Hematopoietic multipotent progenitor cell treated with erythropoietin and hydrocortisone succinate and interleukin-3 and kit ligand, for 4 days (in vitro differentiated cells): Measurements from ENCODE around the gene PPP1R18.
"Not testable (repeated sequence)": the region's sequence is repeated elsewhere in the genome, so short reads cannot be mapped to it uniquely, and the experiment has no call there.

Experiments
- DNase-seq: peaks from one replicate; pipeline ENCODE4 v3.0.0-alpha.2; 2015

Gene PPP1R18

GRCh38 chr6:30657922-30658321, 28.5 kb downstream of the PPP1R18 start:
- not testable (repeated sequence) for DNase-seq

GRCh38 chr6:30657454-30657853, 29.0 kb downstream of the PPP1R18 start:
- DNase-seq, result no peak

- DNase-seq, result peak; percentile 42
These were observed 29.9 kb downstream of the PPP1R18 start for GRCh38 chr6:30656513-30656912.

DNA sequence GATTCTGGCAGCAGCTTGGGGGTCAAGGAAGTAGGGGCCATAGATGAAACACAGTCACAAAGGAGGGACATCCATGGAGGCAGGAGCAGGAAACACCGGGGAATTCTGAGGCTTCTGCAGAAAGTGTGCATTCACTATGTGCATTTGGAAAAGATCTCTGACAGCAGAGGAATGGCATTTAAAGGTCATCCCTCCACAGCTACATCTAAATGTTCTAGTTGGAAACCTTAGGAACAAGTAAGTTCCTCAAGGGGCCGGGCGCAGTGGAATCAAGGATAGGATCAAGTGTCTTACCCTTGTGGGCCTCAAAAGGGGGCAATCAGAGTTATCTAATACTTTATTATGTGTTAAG, 30.7 kb downstream of the PPP1R18 start:
- no peak for DNase-seq

GRCh38 chr6:30654798-30655742, 31.4 kb downstream of the PPP1R18 start:
- no peak for DNase-seq

DNA sequence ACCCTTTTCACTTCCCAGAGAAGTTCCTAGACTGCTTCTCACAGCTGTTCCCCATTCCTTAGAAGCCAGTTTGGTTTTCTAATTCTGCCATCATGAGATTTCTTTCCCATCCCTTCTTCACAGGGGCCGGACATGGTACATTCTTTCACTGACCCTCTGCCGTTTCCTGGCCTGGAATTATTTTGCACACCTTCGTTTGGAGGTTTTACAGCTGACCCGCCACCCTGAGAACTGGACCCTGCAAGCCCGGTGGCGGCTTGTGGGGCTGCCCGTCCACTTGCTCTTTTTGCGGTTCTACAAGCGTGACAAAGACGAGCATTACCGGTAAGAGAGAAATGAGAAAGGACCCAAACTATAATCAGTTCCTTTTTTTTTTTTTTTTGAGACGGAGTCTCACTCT, 35.3 kb downstream of the PPP1R18 start:
- no peak for DNase-seq

DNA sequence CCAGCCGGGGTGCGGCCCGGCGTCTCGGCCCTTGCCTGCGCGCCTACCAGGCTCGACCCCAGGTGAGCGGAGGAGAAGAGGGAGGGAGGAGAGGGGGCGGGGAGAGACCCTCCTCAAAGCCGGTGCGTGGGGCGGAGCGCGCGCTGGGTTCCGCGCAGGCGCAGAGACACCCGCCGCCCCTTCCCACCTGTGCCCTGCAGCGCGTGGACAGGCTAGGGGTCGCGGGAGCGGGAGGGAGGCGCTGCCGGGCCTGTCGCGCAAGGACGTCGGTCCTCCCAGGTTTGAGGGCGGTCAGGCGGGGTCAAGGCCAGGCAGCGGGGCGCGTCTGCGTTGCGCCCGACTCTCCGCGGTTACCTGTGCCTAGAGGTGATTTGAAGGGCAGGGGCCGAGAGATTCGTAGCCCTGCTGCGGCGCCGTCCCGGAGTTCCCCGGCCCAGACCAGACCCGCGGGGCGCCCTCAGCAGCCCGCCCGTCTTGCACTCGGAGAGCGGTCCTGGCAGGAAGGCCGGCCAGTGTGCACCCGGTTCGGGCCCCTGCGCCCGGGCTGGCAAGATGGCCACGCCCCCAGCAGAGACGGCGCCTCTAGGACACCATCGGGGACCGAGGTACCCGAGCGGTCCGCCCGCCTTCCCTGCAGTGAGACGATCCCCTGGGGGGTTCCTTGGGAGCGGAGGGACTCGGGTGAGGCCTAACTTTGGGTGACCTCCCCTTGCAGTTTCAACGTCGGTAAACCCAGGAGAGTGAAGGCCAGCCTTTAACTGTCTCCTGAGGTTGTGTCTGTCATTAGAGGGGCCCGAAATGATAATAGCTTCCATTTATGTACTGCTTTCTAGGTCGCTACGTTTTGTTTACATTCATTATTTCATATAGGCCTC, 39.0 kb downstream of the PPP1R18 start:
- peak; percentile 94 for DNase-seq

DNA sequence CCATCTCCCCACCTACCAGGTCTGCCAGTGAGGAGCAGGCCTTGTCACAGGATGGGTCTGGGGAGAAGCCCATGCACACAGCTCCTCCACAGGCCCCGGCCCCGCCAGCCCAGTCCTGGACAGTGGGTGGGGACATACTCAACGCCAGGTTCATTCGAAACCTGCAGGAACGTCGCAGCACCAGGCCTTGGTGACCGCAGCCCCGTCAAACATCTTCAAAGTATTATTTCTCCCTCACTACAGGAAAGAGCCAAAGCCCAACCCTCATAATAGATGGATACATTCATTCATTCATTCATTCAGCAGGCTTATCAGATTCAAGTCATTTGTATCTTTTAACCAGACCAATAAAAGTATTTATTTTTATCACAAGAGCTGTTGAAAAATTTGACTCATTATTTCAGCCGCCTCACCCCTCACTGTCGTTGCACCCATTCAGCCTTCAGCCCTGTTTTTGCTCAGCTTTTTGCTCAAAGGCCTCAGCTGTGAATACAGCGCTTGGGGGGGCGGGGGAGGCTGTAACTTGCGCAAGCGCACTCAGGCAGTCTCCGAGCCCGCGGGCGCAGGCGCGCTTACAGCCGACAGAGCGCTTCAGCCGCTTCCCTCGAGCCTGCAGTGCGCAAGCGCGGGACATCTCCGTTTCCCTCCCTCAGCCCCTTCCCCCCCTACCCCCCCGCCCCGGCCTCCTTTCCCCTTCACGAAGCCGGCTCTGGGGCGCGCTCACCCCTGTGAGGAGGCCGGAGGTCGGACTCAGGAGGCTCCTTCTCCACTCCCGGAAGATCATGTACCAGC, 39.8 kb downstream of the PPP1R18 start, which contains the start of gene C6orf136:
C6orf136 (plus strand) TSS at position 684 of the 792 bp plus-strand sequence; CDS start at position 783, 99 bp downstream.
- peak; percentile 98 for DNase-seq

GRCh38 chr6:30645989-30646388, 40.5 kb downstream of the PPP1R18 start:
- no peak for DNase-seq

- no peak for DNase-seq
These were observed 41.7 kb downstream of the PPP1R18 start for GRCh38 chr6:30644769-30645168.

DNA sequence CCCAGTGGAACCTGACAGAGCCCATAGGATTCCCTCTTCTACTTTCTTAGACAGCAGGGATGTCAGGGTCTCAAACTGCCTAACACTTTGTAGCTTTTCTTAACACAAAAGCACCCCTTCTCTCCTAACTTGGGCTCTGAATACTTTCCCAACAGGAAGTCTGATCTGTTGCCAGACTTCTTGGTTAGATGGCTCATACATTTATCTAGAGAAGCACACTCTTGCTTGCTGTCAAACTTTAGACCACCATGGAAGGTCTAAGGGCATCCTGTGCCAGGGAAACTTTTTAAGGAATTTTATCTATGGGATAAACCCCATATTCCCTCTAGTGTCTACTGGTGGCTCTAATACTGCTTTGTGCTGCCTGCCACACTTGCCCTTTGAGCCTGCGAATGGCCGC, 42.8 kb downstream of the PPP1R18 start:
- no peak for DNase-seq

- DNase-seq, result peak; percentile 28
These were observed 45.4 kb downstream of the PPP1R18 start for GRCh38 chr6:30641048-30641447.

- DNase-seq, result peak; percentile 68
These were observed 46.0 kb downstream of the PPP1R18 start for GRCh38 chr6:30640481-30640880.

DNA sequence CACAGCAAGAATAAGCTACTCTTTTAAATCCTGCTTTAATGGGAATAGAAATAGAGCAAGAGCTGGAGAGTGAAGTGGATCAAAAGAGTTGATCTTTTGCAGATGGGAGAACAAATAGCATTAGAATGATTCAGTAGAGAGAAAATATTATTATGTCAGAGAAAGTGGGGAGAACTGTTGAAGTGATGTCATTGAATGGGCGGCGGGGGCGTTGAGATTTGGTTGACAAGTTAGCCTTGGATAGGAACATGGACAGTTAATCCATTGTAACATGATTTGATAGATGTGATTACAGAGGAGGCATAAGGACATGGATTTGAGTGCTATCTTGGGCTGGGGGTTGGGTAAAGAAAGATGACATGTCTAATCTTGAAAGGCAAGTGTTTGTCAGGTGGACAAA, 50.6 kb downstream of the PPP1R18 start:
- no peak for DNase-seq

DNA sequence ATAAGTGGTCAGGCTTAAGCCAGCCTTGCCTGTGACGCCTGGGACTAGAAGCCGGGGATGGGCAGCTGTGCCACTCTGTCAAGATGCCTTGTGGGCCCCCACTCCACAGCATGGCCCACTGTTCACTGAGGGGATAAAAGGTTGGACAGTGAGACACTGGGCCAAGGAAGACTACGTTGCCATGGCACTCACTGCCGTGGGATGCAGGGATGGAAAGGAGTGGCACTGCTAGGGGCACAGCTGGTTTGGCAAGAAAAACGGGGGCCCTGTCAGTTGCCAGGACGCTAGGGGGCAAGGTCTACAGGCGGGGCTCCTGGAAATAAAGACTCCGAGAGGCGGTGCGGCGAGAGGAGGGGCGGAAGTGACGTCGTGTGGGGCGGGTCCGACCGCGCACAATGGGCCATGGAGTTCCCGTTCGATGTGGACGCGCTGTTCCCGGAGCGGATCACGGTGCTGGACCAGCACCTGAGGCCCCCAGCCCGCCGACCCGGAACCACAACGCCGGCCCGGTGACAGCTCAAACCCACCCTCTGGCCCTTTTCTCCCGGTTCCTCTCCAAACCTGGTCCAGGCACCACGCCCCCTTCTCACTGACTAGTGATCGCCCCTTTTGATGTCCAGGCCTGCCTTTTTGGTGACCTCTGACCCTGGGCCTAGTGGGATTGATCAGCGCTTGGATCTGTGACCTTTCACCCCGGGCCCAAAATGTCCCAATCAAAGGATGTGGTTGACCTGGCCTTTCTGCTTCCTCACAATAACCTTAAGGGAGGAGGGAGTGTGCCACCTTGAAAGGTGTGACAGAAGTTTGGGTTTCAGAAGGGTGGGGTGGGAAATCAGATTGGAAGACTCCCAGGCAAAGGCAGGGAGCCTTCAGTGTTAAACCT, 59.7 kb downstream of the PPP1R18 start, which contains the start of gene ATAT1:
ATAT1 (plus strand) TSS at position 391 of the 883 bp plus-strand sequence.
- peak; percentile 95 for DNase-seq
